ENCODE data around the gene RIC8B. TPM values are rescaled to one million over a fixed set of nuclear protein-coding genes. Genes with fewer than 3 reads are reported as not detected.

The RIC8B gene
- total RNA-seq, 2 donors from 2014 or later, result 14.9 to 19.0 TPM

- Histone ChIP-seq H3K4me1 (no peaks in the 10 kb centered on the region), H3K27ac (no peak overlapping the region), H3K4me3 (no peak overlapping the region), H3K9me3 (no peaks in the 10 kb centered on the region), H3K36me3 (peaks cover 20% of the 10 kb centered on the region), H3K27me3 (no peaks in the 10 kb centered on the region)
- TF ChIP-seq, protein P1, sequence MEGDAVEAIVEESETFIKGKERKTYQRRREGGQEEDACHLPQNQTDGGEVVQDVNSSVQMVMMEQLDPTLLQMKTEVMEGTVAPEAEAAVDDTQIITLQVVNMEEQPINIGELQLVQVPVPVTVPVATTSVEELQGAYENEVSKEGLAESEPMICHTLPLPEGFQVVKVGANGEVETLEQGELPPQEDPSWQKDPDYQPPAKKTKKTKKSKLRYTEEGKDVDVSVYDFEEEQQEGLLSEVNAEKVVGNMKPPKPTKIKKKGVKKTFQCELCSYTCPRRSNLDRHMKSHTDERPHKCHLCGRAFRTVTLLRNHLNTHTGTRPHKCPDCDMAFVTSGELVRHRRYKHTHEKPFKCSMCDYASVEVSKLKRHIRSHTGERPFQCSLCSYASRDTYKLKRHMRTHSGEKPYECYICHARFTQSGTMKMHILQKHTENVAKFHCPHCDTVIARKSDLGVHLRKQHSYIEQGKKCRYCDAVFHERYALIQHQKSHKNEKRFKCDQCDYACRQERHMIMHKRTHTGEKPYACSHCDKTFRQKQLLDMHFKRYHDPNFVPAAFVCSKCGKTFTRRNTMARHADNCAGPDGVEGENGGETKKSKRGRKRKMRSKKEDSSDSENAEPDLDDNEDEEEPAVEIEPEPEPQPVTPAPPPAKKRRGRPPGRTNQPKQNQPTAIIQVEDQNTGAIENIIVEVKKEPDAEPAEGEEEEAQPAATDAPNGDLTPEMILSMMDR (IDR thresholded peaks at IDR 0.05), result no peak
- DNase-seq (ENCODE audit: low spot score), result no peak
These were observed 15.5 kb downstream of the RIC8B start for GRCh38 chr12:106790020-106790419.

DNA sequence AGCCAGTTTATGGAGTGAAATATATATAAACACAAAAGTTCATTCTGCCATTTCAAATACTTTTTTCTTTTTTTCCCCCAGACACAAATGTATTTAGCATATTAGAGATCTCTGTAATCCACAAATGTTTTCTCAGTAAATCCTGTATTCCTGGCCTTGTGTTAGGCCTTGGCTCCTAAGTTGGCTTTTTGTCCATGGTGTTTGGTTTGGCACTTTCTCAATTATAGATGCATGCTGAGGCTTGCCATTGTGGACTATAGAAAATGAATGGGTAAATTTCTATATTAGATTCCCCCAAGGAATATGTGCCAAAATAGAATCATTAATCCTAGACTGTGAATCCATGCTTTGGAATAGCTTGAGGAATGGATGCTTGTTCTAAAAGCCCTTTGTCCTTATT lies 17.0 kb downstream of the RIC8B start:
- H3K9me3 ChIP-seq, result no peaks in the 10 kb centered on the region
- TF ChIP-seq, protein P1 (IDR thresholded peaks at IDR 0.05), result no peak
- DNase-seq (ENCODE audit: low spot score), result no peak
- H3K27ac ChIP-seq, result no peak overlapping the region
- H3K4me3 ChIP-seq, result no peak overlapping the region
- no peaks in the 10 kb centered on the region for H3K4me1 ChIP-seq
- no peaks in the 10 kb centered on the region for H3K27me3 ChIP-seq
- H3K36me3 ChIP-seq, result peaks cover 14% of the 10 kb centered on the region

GRCh38 chr12:106794369-106794768 lies 19.9 kb downstream of the RIC8B start:
- H3K4me1 ChIP-seq, result no peaks in the 10 kb centered on the region
- H3K27ac ChIP-seq, result no peak overlapping the region
- no peak overlapping the region for H3K4me3 ChIP-seq
- H3K9me3 ChIP-seq, result no peaks in the 10 kb centered on the region
- TF ChIP-seq, protein P1 (IDR thresholded peaks at IDR 0.05), result no peak
- H3K36me3 ChIP-seq, result peaks cover 14% of the 10 kb centered on the region
- no peak for DNase-seq (ENCODE audit: low spot score)
- H3K27me3 ChIP-seq, result no peaks in the 10 kb centered on the region

- H3K36me3 ChIP-seq, result peaks cover 12% of the 10 kb centered on the region
- no peak for DNase-seq (ENCODE audit: low spot score)
- no peaks in the 10 kb centered on the region for H3K27me3 ChIP-seq
- peaks cover 0 to 6% of the 10 kb centered on the region in 2 donors for H3K4me1 ChIP-seq
- H3K4me3 ChIP-seq, result no peak overlapping the region
- no peaks in the 10 kb centered on the region for H3K9me3 ChIP-seq
- peak overlapping the region in 1 of 2 donors; percentile 28 for H3K27ac ChIP-seq
- TF ChIP-seq, protein P1 (IDR thresholded peaks at IDR 0.05), result no peak
These were observed 26.8 kb downstream of the RIC8B start for GRCh38 chr12:106801167-106801708.

- peaks cover 15% of the 10 kb centered on the region for H3K36me3 ChIP-seq
- no peaks in the 10 kb centered on the region for H3K9me3 ChIP-seq
- TF ChIP-seq, protein P1 (IDR thresholded peaks at IDR 0.05), result no peak
- peaks cover 0 to 6% of the 10 kb centered on the region in 2 donors for H3K4me1 ChIP-seq
- H3K27ac ChIP-seq, result peak overlapping the region in 1 of 2 donors; percentile 28
- no peaks in the 10 kb centered on the region for H3K27me3 ChIP-seq
- no peak for DNase-seq (ENCODE audit: low spot score)
- H3K4me3 ChIP-seq, result no peak overlapping the region
These were observed 27.5 kb downstream of the RIC8B start for GRCh38 chr12:106801830-106802533.

All from right atrium auricular region (tissue), 2 donors.